ENCODE measurements around the gene SLC25A11.

The SLC25A11 gene

DNA sequence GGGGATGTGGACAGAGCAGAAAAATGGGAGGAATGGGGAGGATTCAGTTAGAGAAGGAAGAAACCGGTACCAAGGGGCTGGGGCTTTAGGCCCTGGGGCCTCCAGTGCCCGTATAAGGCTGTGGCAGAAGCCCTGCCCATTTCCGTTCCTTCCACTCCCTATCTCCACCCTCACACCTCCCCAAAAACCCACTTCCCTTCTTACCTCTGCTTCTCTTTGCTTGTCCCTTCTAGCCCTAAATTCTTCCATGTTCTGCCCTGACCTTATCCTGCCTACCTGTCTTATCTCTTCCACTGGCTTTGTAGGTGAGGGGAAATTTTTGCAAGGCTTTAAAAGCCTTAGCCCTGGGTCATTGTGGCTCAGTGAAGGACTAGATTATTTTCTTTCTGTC, 4.3 kb upstream of the SLC25A11 start:
- TF ChIP-seq, protein P1, sequence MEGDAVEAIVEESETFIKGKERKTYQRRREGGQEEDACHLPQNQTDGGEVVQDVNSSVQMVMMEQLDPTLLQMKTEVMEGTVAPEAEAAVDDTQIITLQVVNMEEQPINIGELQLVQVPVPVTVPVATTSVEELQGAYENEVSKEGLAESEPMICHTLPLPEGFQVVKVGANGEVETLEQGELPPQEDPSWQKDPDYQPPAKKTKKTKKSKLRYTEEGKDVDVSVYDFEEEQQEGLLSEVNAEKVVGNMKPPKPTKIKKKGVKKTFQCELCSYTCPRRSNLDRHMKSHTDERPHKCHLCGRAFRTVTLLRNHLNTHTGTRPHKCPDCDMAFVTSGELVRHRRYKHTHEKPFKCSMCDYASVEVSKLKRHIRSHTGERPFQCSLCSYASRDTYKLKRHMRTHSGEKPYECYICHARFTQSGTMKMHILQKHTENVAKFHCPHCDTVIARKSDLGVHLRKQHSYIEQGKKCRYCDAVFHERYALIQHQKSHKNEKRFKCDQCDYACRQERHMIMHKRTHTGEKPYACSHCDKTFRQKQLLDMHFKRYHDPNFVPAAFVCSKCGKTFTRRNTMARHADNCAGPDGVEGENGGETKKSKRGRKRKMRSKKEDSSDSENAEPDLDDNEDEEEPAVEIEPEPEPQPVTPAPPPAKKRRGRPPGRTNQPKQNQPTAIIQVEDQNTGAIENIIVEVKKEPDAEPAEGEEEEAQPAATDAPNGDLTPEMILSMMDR (IDR thresholded peaks at IDR 0.05; ENCODE audit: borderline replicate concordance, insufficient read depth, low read depth, low read length), result no peak
- H3K4me3 ChIP-seq (ENCODE audit: low read depth, low read length), result peak overlapping the region; percentile 99

- H3K4me3 ChIP-seq (ENCODE audit: low read depth, low read length), result no peak overlapping the region
- TF ChIP-seq, protein P1 (IDR thresholded peaks at IDR 0.05; ENCODE audit: borderline replicate concordance, insufficient read depth, low read depth, low read length), result no peak
Measured at GRCh38 chr17:4942760-4943508, 3.1 kb upstream of the SLC25A11 start.

- H3K4me3 ChIP-seq (ENCODE audit: low read depth, low read length), result peak overlapping the region; percentile 92
- TF ChIP-seq, protein P1 (IDR thresholded peaks at IDR 0.05; ENCODE audit: borderline replicate concordance, insufficient read depth, low read depth, low read length), result no peak
Measured at GRCh38 chr17:4941319-4941610, 1.4 kb upstream of the SLC25A11 start.

- TF ChIP-seq, protein P1 (IDR thresholded peaks at IDR 0.05; ENCODE audit: borderline replicate concordance, insufficient read depth, low read depth, low read length), result no peak
- H3K4me3 ChIP-seq (ENCODE audit: low read depth, low read length), result peak overlapping the region; percentile 92
Measured at GRCh38 chr17:4940555-4941318, 891 bp upstream of the SLC25A11 start.

- peak overlapping the region; percentile 99 for H3K4me3 ChIP-seq (ENCODE audit: low read depth, low read length)
- TF ChIP-seq, protein P1 (IDR thresholded peaks at IDR 0.05; ENCODE audit: borderline replicate concordance, insufficient read depth, low read depth, low read length), result no peak
Measured at GRCh38 chr17:4939546-4939795, 375 bp downstream of the SLC25A11 start.

DNA sequence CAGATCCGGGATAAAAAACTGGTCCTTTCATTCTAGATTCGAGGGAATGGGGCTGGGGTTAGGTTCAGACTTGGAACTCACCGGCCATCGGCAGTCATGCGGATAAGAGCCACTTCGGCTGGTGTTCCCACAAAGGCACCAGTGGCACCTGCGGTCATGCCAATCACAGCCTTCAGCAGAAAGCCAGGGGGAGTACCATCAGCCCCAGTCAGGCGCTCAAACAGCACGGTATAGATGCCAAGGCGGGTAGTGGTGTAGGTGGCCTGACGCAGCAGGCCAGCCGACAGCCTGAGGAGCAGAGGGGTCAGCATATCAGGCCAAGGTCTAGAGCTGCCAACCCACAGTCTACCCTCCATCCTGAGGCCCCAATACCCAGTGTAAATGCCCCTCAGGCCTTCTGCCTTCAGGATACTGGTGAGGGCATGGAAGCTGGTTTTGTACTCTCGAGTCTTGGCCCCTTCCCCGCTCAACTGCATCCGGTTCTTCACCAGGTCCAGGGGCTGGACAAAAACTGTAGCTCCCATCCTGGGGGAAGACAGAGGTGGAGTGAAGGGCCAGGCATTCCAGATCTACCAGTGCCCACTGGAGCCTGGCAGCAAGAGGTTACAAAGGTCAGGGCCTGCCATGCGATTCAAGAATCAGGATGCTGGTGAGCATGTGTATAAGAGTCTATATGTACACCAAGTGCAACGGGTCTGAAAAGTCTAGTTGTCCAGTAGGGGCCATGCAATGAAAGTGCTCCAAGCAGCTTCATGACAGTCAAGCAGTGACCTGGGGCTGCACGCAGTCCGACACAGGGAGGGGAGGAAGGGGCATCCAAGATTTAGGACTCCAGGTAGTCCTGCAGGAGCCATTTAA, 929 bp downstream of the SLC25A11 start:
- H3K4me3 ChIP-seq (ENCODE audit: low read depth, low read length), result peak overlapping the region; percentile 99
- TF ChIP-seq, protein P1 (IDR thresholded peaks at IDR 0.05; ENCODE audit: borderline replicate concordance, insufficient read depth, low read depth, low read length), result no peak

Data from GM12875 (cell line).